ENCODE measurements around the gene TUBA3D.
"Not testable (repeated sequence)": the region's sequence is repeated elsewhere in the genome, so short reads cannot be mapped to it uniquely, and the experiment has no call there.

- not testable (repeated sequence) for TF ChIP-seq POLR2A (IDR thresholded peaks at IDR 0.05)
- TF ChIP-seq, protein P1, sequence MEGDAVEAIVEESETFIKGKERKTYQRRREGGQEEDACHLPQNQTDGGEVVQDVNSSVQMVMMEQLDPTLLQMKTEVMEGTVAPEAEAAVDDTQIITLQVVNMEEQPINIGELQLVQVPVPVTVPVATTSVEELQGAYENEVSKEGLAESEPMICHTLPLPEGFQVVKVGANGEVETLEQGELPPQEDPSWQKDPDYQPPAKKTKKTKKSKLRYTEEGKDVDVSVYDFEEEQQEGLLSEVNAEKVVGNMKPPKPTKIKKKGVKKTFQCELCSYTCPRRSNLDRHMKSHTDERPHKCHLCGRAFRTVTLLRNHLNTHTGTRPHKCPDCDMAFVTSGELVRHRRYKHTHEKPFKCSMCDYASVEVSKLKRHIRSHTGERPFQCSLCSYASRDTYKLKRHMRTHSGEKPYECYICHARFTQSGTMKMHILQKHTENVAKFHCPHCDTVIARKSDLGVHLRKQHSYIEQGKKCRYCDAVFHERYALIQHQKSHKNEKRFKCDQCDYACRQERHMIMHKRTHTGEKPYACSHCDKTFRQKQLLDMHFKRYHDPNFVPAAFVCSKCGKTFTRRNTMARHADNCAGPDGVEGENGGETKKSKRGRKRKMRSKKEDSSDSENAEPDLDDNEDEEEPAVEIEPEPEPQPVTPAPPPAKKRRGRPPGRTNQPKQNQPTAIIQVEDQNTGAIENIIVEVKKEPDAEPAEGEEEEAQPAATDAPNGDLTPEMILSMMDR (IDR thresholded peaks at IDR 0.05) = peak in 5 of 6 experiments; percentile 40 to 77 (median 66)
Observed at GRCh38 chr2:131516621-131517020, 40.7 kb downstream of the TUBA3D start.

All from thyroid gland (tissue), 4 donors.